Parathyroid adenoma (tissue), 2 donors: ENCODE data around the gene SMIM24.

ENCODE experiments used
- H2AFZ ChIP-seq: fragments of 300-600 bp; sonication (generic); one replicate; pipeline ENCODE4 v1.7.0; 2017; ENCODE audit warnings: antibody characterized with exemption, mild to moderate bottlenecking
- H3K27ac ChIP-seq: fragments of 300-600 bp; sonication (generic); one replicate; pipeline ENCODE4 v1.7.0; 2017
- H3K27me3 ChIP-seq: fragments of 300-600 bp; sonication (generic); one replicate; pipeline ENCODE4 v1.7.0; 2017; ENCODE audit warnings: low read length; ENCODE audit not compliant: control insufficient read depth, insufficient read depth
- H3K36me3 ChIP-seq: fragments of 300-600 bp; sonication (generic); one replicate; pipeline ENCODE4 v1.7.0; 2017; ENCODE audit warnings: low read length; ENCODE audit not compliant: control insufficient read depth, insufficient read depth
- H3K4me1 ChIP-seq: fragments of 300-600 bp; sonication (generic); one replicate; pipeline ENCODE4 v1.7.0; 2017; ENCODE audit warnings: control low read depth
- H3K4me2 ChIP-seq: fragments of 300-600 bp; sonication (generic); one replicate; pipeline ENCODE4 v1.7.0; 2017; ENCODE audit warnings: low read length
- H3K4me3 ChIP-seq: fragments of 300-600 bp; sonication (generic); one replicate; pipeline ENCODE4 v1.7.0; 2017; ENCODE audit warnings: low read depth, low read length
- H3K79me2 ChIP-seq: fragments of 300-600 bp; sonication (generic); one replicate; pipeline ENCODE4 v1.7.0; 2017; ENCODE audit warnings: control low read depth
- H3K9ac ChIP-seq: fragments of 300-600 bp; sonication (generic); one replicate; pipeline ENCODE4 v1.7.0; 2017; ENCODE audit warnings: mild to moderate bottlenecking
- H3K9me3 ChIP-seq: fragments of 300-600 bp; sonication (generic); one replicate; pipeline ENCODE4 v1.7.0; 2017; ENCODE audit warnings: low read length; ENCODE audit not compliant: control insufficient read depth
- TF ChIP-seq, protein P1 (sequence below): fragments of 300-600 bp; sonication (generic); IDR thresholded peaks from one replicate; pipeline ENCODE4 v1.7.0; 2017; ENCODE audit warnings: antibody characterized with exemption, mild to moderate bottlenecking
- donor health status: primary hyperparathyroidism.

SMIM24 gene

DNA sequence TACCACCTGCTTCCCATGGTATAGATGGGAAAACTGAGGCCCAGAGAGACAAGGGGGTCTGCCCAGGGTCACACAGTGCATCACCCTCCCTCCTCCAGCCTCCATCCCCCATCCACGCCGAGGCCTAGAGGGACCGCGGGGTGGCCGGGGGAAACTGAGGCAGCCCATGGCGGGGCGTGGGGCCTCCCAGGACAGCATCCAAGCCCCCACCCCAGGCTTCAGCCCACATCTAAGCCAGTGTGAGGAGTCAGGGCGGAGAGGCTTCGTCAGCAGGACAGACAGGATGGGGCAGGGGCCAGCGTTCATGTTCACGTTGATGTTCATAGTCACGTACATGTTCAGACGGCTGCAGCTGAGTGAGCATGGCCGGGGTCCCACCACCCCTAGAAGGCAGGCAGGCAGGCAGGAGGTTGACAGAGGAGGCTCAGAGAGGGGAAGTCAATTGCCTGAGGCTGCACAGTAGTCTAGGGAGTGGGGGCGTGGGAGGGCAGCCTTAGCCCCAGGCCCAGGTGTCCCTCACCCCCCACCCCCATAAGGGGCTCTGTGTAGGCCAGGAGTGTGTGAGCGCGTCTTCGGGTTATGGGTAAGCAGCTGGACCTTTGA is 23.3 kb downstream of the SMIM24 start:
- Histone ChIP-seq H3K4me2 (no peak overlapping the region), H3K4me3 (no peak overlapping the region), H3K27ac (peak overlapping the region; percentile 16), H3K9ac (no peak overlapping the region), H3K27me3 (no peaks in the 10 kb centered on the region), H3K36me3 (no peaks in the 10 kb centered on the region), H2AFZ (no peak overlapping the region), H3K9me3 (no peaks in the 10 kb centered on the region), H3K79me2 (peaks cover 22% of the 10 kb centered on the region), H3K4me1 (peaks cover 8% of the 10 kb centered on the region)
- TF ChIP-seq, protein P1, sequence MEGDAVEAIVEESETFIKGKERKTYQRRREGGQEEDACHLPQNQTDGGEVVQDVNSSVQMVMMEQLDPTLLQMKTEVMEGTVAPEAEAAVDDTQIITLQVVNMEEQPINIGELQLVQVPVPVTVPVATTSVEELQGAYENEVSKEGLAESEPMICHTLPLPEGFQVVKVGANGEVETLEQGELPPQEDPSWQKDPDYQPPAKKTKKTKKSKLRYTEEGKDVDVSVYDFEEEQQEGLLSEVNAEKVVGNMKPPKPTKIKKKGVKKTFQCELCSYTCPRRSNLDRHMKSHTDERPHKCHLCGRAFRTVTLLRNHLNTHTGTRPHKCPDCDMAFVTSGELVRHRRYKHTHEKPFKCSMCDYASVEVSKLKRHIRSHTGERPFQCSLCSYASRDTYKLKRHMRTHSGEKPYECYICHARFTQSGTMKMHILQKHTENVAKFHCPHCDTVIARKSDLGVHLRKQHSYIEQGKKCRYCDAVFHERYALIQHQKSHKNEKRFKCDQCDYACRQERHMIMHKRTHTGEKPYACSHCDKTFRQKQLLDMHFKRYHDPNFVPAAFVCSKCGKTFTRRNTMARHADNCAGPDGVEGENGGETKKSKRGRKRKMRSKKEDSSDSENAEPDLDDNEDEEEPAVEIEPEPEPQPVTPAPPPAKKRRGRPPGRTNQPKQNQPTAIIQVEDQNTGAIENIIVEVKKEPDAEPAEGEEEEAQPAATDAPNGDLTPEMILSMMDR, result no peak

DNA sequence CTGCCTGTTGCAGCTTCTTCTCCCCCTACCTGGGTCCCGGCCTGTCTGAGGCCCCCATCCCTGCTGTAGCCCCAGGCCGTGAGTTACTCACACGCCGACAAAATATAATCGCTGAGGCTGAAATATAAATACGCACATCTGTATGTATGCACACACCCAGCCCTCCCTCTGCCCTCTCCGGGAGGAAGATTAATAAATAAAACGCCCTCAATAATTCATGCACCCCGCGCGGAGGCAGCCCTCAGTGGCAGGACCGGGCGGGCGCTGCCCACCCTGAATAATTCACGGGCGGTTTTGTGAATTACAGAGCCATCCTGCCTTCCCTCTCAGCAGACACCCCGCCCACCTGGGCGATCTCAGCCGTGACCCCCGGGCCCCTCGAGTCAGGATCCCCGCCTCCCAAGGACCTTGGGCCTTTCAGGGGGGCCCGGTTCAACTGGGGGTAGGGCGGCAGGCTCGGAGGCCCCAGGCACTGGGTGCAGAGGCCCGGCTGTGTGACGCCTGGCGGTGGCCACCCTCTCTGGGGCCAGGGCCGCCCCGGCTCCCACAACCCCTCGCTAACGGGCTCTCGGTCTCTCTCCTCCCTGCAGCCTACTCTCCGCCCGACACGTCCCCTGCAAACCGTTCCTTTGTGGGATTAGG is 24.2 kb downstream of the SMIM24 start:
- TF ChIP-seq, protein P1, result no peak
- Histone ChIP-seq H3K36me3 (no peaks in the 10 kb centered on the region), H3K4me3 (no peak overlapping the region), H3K4me1 (peaks cover 8% of the 10 kb centered on the region), H3K79me2 (peaks cover 23% of the 10 kb centered on the region), H3K27ac (no peak overlapping the region), H3K9ac (no peak overlapping the region), H3K4me2 (no peak overlapping the region), H3K9me3 (no peaks in the 10 kb centered on the region), H3K27me3 (no peaks in the 10 kb centered on the region), H2AFZ (no peak overlapping the region)

DNA sequence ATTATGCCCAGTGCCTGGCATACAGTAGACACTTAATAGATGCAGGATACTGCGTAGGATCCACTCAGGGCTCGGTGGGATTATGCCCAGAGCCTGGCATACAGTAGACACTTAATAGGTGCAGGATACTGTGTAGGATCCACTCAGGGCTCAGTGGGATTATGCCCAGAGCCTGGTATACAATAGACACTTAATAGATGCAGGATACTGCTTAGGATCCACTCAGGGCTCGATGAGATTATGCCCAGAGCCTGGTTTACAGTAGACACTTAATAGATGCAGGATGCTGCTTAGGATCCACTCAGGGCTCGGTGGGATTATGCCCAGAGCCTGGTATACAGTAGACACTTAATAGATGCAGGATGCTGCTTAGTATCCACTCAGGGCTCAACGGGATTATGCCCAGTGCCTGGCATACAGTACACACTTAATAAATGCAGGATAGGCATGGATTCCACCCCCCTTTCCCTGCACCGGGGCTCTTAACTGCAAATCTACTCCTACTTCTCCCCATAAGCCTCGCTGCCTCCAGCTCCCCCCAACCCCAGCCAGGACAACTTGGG is 24.9 kb downstream of the SMIM24 start:
- peaks cover 27% of the 10 kb centered on the region for H3K79me2 ChIP-seq
- no peak overlapping the region for H3K27ac ChIP-seq
- no peaks in the 10 kb centered on the region for H3K9me3 ChIP-seq
- TF ChIP-seq, protein P1, result no peak
- peaks cover 8% of the 10 kb centered on the region for H3K4me1 ChIP-seq
- H3K27me3 ChIP-seq, result no peaks in the 10 kb centered on the region
- H3K9ac ChIP-seq, result no peak overlapping the region
- H3K4me2 ChIP-seq, result no peak overlapping the region
- H2AFZ ChIP-seq, result no peak overlapping the region
- H3K36me3 ChIP-seq, result no peaks in the 10 kb centered on the region
- H3K4me3 ChIP-seq, result no peak overlapping the region

DNA sequence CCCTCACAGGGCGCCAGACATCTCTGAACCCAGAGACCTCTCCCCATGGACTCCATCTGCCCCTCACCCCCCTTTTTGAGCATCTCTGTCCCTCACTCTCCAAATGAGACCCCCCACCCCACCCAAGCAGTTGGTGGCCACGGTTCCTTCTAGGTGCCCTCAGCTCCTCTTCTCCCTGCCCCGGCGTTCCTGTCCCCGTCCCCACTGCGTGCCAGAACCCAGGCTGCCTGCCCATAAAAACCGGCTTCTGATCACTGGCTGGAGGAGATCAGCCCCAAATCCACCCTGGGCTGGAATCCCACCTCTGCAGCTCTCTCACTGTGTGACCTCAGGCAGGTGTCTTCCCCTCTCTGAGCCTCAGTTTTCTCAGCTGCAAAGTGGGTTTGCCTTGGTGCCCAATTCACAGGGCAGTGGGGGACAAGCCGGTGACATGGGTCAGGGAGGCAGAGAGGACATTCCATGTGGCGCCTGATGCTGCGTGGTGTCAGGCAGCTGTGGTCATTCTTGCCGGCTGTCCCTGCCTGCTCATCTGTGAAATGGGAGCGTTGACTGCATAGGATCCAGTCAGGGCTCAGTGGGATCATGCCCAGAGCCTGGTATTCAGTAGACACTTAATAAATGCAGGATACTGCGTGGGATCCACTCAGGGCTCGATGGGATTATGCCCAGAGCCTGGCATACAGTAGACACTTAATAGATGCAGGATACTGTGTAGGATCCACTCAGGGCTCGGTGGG is 25.5 kb downstream of the SMIM24 start:
- Histone ChIP-seq H3K27ac (no peak overlapping the region), H3K36me3 (no peaks in the 10 kb centered on the region), H3K4me2 (no peak overlapping the region), H3K27me3 (no peaks in the 10 kb centered on the region), H3K4me3 (no peak overlapping the region), H2AFZ (no peak overlapping the region), H3K9me3 (no peaks in the 10 kb centered on the region), H3K4me1 (peaks cover 8% of the 10 kb centered on the region), H3K79me2 (peaks cover 27% of the 10 kb centered on the region), H3K9ac (no peak overlapping the region)
- TF ChIP-seq, protein P1, result no peak
